ENCODE measurements around the gene NRXN3.
A peak's percentile ranks its signal among the peaks of the same experiment; 100 is the strongest.

Gene NRXN3

DNA sequence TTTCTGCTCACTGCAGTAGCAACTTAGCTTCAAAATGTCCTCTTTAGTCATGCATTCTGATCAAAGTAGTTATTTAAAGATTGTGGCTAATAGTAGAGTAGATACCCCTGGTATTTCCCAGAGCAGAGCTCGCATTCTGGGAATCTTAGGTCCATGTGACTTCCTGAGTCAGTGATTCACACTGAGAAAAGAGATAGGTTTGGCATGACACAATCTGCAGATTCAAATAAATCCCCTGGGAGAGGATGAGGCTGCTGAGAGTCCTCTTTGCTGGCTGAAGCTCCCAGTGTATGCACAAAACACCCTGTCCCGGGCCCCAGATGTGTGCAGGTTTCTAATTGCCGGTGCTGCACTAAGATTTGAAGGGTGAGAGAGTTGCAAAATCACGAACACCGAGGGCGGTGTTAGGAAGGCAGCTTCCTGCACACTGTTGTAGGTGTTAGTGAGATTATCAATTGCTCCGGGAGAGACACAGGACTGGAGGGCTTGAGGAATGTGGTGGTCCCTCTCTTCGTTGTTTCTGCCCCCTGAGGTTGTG, 233.2 kb downstream of the NRXN3 start:
- DNase-seq (ENCODE audit: low spot score) = peak; percentile 25
- in situ Hi-C loops (cut with MboI; ENCODE audit: low pct_unique_long_range_greater_than_20kb, low sequenced_read_pairs, unreplicated experiment) = no loop called here
- TF ChIP-seq, protein P1, sequence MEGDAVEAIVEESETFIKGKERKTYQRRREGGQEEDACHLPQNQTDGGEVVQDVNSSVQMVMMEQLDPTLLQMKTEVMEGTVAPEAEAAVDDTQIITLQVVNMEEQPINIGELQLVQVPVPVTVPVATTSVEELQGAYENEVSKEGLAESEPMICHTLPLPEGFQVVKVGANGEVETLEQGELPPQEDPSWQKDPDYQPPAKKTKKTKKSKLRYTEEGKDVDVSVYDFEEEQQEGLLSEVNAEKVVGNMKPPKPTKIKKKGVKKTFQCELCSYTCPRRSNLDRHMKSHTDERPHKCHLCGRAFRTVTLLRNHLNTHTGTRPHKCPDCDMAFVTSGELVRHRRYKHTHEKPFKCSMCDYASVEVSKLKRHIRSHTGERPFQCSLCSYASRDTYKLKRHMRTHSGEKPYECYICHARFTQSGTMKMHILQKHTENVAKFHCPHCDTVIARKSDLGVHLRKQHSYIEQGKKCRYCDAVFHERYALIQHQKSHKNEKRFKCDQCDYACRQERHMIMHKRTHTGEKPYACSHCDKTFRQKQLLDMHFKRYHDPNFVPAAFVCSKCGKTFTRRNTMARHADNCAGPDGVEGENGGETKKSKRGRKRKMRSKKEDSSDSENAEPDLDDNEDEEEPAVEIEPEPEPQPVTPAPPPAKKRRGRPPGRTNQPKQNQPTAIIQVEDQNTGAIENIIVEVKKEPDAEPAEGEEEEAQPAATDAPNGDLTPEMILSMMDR (IDR thresholded peaks at IDR 0.05; ENCODE audit: extremely low read depth, insufficient read depth, missing control alignments) = no peak

DNA sequence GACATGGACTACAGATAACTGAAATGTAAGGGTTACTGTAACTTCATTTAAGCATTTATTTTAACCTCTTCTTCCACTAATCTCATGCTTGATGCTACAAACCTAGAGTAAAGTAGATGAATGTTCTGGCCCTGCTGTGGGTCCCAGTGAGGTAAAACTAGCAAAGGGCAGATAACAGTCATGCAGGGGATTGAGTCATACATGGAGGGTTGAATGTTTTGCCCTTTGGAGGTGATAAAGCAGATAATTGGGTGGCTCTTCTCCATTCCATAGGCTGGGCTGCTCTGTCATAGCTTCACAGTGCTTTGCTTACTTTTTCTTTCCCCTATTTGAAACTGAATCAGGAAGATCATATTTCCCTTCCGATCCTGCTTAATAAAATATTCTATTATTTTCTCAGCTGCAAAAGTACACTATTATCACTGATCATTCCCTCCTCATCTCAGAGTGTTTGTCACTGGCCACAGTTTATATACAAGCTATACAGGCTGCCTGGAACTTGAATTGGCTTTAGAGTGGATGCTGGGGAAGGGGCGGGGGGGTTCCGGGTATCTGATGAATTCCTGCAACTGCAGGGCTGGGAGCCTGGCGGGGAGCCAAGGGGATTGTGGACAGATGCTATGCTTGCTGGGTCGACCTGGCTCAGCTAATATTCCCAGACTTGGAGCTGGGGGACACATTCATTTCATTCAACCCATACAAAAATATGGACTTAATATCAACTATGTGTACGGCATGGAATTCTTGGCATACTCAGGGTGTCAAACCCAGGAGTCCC, 235.1 kb downstream of the NRXN3 start:
- in situ Hi-C loops (cut with MboI; ENCODE audit: low pct_unique_long_range_greater_than_20kb, low sequenced_read_pairs, unreplicated experiment) = no loop called here
- DNase-seq (ENCODE audit: low spot score) = no peak
- TF ChIP-seq, protein P1 (IDR thresholded peaks at IDR 0.05; ENCODE audit: extremely low read depth, insufficient read depth, missing control alignments) = no peak

DNA sequence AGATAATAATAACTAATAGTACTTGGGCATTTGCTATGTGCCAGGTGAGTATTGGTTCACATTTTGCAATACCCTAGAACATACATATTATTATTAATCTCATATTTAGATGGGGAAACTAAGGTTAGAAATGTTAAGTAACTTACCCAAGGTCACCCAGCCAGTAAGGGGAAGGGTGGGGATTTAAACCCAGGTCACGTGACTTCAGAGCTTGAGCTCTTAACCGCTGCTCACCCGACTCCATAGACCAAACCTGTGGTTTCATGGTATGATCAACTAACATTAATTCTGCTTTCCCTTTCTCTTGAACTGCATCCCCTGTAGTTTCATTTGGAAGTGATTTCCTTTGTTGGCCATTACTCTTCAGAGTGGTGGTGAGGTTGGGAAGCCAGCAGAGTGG, 242.3 kb downstream of the NRXN3 start:
- in situ Hi-C loops (cut with MboI; ENCODE audit: low pct_unique_long_range_greater_than_20kb, low sequenced_read_pairs, unreplicated experiment) = no loop called here
- TF ChIP-seq, protein P1 (IDR thresholded peaks at IDR 0.05; ENCODE audit: extremely low read depth, insufficient read depth, missing control alignments) = no peak
- no peak for DNase-seq (ENCODE audit: low spot score)

DNA sequence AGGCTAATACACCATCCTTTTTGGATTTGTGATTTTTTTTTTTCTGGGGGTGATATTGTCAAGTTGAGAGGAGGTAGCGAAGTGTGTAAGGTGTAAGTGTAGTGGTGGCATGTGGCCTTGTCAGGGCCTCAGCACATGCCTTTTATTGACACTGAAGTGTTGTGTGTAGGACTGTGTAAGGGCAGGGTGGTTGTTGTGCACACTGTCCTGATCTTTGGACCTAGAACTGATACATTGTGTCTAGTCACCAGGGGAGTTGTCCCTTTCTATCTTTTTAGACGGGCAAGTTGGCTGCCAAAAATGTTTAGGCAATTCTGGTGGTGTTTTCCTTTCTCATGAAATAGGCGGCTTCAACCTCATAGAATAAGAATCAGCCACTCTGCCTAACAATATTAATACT, 244.0 kb downstream of the NRXN3 start:
- in situ Hi-C loops (cut with MboI; ENCODE audit: low pct_unique_long_range_greater_than_20kb, low sequenced_read_pairs, unreplicated experiment) = no loop called here
- no peak for DNase-seq (ENCODE audit: low spot score)
- TF ChIP-seq, protein P1 (IDR thresholded peaks at IDR 0.05; ENCODE audit: extremely low read depth, insufficient read depth, missing control alignments) = no peak

DNA sequence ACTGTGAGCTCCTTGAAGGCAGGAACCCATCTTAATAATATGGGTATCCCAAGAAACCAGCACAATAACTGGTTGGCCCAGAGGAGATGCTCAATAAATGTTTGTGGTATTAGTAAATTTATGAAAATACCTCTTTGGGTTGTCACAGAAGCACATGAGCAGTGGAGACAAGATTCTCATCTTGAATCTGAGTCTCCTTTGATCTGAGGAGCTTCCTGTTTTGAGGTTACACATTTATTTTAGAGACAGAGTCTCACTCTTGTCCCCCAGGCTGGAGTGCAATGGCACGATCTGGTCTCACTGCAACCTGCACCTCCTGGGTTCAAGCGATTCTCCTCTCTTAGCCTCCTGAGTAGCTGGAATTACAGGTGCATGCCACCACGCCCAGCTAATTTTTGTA, 247.4 kb downstream of the NRXN3 start:
- no peak for DNase-seq (ENCODE audit: low spot score)
- TF ChIP-seq, protein P1 (IDR thresholded peaks at IDR 0.05; ENCODE audit: extremely low read depth, insufficient read depth, missing control alignments) = no peak
- in situ Hi-C loops (cut with MboI; ENCODE audit: low pct_unique_long_range_greater_than_20kb, low sequenced_read_pairs, unreplicated experiment) = no loop called here

DNA sequence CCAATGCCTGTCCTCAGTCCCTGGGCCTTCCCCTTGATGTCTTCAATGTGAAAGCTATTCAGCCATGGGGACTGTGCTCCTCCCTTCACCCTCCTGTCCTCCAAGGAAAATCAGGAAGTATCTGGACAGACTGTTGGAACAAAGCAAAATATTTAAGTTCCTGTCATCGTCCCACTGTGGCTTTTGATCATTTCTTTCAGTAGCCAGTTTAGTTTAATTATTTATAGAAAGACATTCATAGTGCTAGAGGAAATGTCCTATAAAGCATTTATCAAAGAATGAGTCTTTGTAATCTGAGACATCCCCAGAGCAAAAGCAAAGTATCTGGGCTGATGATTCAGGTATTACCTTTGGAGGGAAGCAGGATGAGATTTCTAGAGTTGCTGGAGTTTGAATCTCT, 254.1 kb downstream of the NRXN3 start:
- DNase-seq (ENCODE audit: low spot score) = no peak
- TF ChIP-seq, protein P1 (IDR thresholded peaks at IDR 0.05; ENCODE audit: extremely low read depth, insufficient read depth, missing control alignments) = no peak
- in situ Hi-C loops (cut with MboI; ENCODE audit: low pct_unique_long_range_greater_than_20kb, low sequenced_read_pairs, unreplicated experiment) = no loop called here
